OCI-LY7 (cell line): Measurements from ENCODE around the gene NUDT22.

Experiments used
- CTCF ChIP-seq: fragments of 200-600 bp; sonication (generic); conservative IDR thresholded peaks from 2 replicates; pipeline ENCODE4 v1.5.1; 2014; ENCODE audit warnings: mild to moderate bottlenecking, antibody characterized with exemption, low read length, moderate library complexity, mixed read lengths
- EZH2phosphoT487 ChIP-seq: fragments of 200-600 bp; sonication (generic); IDR thresholded peaks from 2 replicates; pipeline ENCODE4 v1.6.1; 2018; ENCODE audit warnings: low read depth, borderline replicate concordance, mild to moderate bottlenecking, mixed run types, antibody characterized with exemption, low read length, moderate library complexity, mixed read lengths

- no peak for TF ChIP-seq CTCF
- TF ChIP-seq EZH2phosphoT487, result no peak
Observed at GRCh38 chr11:64219354-64219684, 6.8 kb upstream of the NUDT22 start.
